Pons (tissue), 1 donor: ENCODE results near the gene PAX7.
"Not testable (repeated sequence)": the region's sequence is repeated elsewhere in the genome, so short reads cannot be mapped to it uniquely, and the experiment has no call there.

ENCODE experiments used
- DNase-seq: peaks from one replicate; pipeline ENCODE4 v3.0.0-alpha.2; 2016; ENCODE audit warnings: low spot score

The PAX7 gene

GRCh38 chr1:18730321-18730720 is 99.7 kb downstream of the PAX7 start:
- DNase-seq: no peak

- DNase-seq: no peak
Measured at GRCh38 chr1:18731148-18731547, 100.5 kb downstream of the PAX7 start.

GRCh38 chr1:18731591-18732235 is 101.1 kb downstream of the PAX7 start:
- DNase-seq: no peak

GRCh38 chr1:18732686-18733085 is 102.0 kb downstream of the PAX7 start:
- DNase-seq: no peak

- DNase-seq: no peak
Measured at GRCh38 chr1:18734001-18734400, 103.4 kb downstream of the PAX7 start.

GRCh38 chr1:18734461-18735223 is 104.0 kb downstream of the PAX7 start:
- no peak for DNase-seq

- DNase-seq: no peak
Measured at GRCh38 chr1:18735224-18735997, 104.8 kb downstream of the PAX7 start.

GRCh38 chr1:18736958-18737357 is 106.3 kb downstream of the PAX7 start:
- no peak for DNase-seq

- no peak for DNase-seq
Measured at GRCh38 chr1:18738126-18738525, 107.5 kb downstream of the PAX7 start.

GRCh38 chr1:18738617-18739016 is 108.0 kb downstream of the PAX7 start:
- DNase-seq: no peak

GRCh38 chr1:18739408-18739807 is 108.8 kb downstream of the PAX7 start:
- DNase-seq: no peak

- no peak for DNase-seq
Measured at GRCh38 chr1:18739897-18740296, 109.3 kb downstream of the PAX7 start.

- DNase-seq: no peak
Measured at GRCh38 chr1:18740617-18741016, 110.0 kb downstream of the PAX7 start.

GRCh38 chr1:18743233-18743632 is 112.6 kb downstream of the PAX7 start:
- no peak for DNase-seq

- DNase-seq: not testable (repeated sequence)
Measured at GRCh38 chr1:18744381-18744780, 113.7 kb downstream of the PAX7 start.

- no peak for DNase-seq
Measured at GRCh38 chr1:18746981-18747380, 116.3 kb downstream of the PAX7 start.

GRCh38 chr1:18747671-18748070 is 117.0 kb downstream of the PAX7 start:
- DNase-seq: no peak

GRCh38 chr1:18748435-18748834 is 117.8 kb downstream of the PAX7 start:
- no peak for DNase-seq

- no peak for DNase-seq
Measured at GRCh38 chr1:18749569-18749968, 118.9 kb downstream of the PAX7 start.

- DNase-seq: no peak
Measured at GRCh38 chr1:18750600-18750999, 120.0 kb downstream of the PAX7 start.

- no peak for DNase-seq
Measured at GRCh38 chr1:18751425-18751824, 120.8 kb downstream of the PAX7 start.

GRCh38 chr1:18752409-18752808 is 121.8 kb downstream of the PAX7 start:
- DNase-seq: no peak

- no peak for DNase-seq
Measured at GRCh38 chr1:18760156-18760555, 129.5 kb downstream of the PAX7 start.
